HG03558 (cell line): ENCODE data around the gene PCMTD2.
"Not testable (repeated sequence)": the region's sequence is repeated elsewhere in the genome, so short reads cannot be mapped to it uniquely, and the experiment has no call there.

Experiments used
- ATAC-seq: cut with Tn5 transposase; IDR thresholded peaks from one replicate; pipeline ENCODE4 v1.9.1; 2021; ENCODE audit warnings: moderate number of reproducible peaks; ENCODE audit not compliant: unreplicated experiment; ENCODE audit errors: extremely low read depth

PCMTD2 gene

GRCh38 chr20:64223526-64224067, 32.0 kb upstream of the PCMTD2 start:
- no peak for ATAC-seq

- no peak for ATAC-seq
Observed at GRCh38 chr20:64224351-64225170, 31.0 kb upstream of the PCMTD2 start.

- no peak for ATAC-seq
Observed at GRCh38 chr20:64225171-64225595, 30.4 kb upstream of the PCMTD2 start.

- no peak for ATAC-seq
Observed at GRCh38 chr20:64225828-64226598, 29.5 kb upstream of the PCMTD2 start.

GRCh38 chr20:64226686-64227580, 28.6 kb upstream of the PCMTD2 start:
- ATAC-seq, result no peak

- ATAC-seq, result no peak
Observed at GRCh38 chr20:64228086-64228653, 27.4 kb upstream of the PCMTD2 start.

- no peak for ATAC-seq
Observed at GRCh38 chr20:64228751-64229506, 26.6 kb upstream of the PCMTD2 start.

GRCh38 chr20:64229507-64230061, 26.0 kb upstream of the PCMTD2 start:
- ATAC-seq, result no peak

- no peak for ATAC-seq
Observed at GRCh38 chr20:64230461-64231145, 24.9 kb upstream of the PCMTD2 start.

- no peak for ATAC-seq
Observed at GRCh38 chr20:64231621-64232550, 23.7 kb upstream of the PCMTD2 start.

GRCh38 chr20:64232794-64233193, 22.8 kb upstream of the PCMTD2 start:
- ATAC-seq, result no peak

GRCh38 chr20:64233725-64234124, 21.8 kb upstream of the PCMTD2 start:
- ATAC-seq, result no peak

GRCh38 chr20:64234291-64234791, 21.2 kb upstream of the PCMTD2 start:
- ATAC-seq, result no peak

- not testable (repeated sequence) for ATAC-seq
Observed at GRCh38 chr20:64234921-64235565, 20.5 kb upstream of the PCMTD2 start.

GRCh38 chr20:64236137-64237088, 19.1 kb upstream of the PCMTD2 start:
- no peak for ATAC-seq
